Loucy (cell line): ENCODE data around the gene PLPPR3.

ENCODE experiments used
- H2AFZ ChIP-seq: fragments of 200-600 bp; sonication (generic); 2 replicates; pipeline ENCODE4 v1.6.0; 2016; ENCODE audit warnings: antibody characterized with exemption, mild to moderate bottlenecking, low read length, moderate library complexity
- H3F3A ChIP-seq: fragments of 200-600 bp; 2 replicates; pipeline ENCODE4 v1.6.0; 2016; ENCODE audit warnings: antibody characterized with exemption, low read depth, mild to moderate bottlenecking
- H3K27me3 ChIP-seq: fragments of 200-600 bp; sonication (generic); 2 replicates; pipeline ENCODE4 v1.6.1; 2014; ENCODE audit warnings: low read length, mild to moderate bottlenecking; ENCODE audit not compliant: insufficient read depth, poor library complexity, severe bottlenecking
- H3K36me3 ChIP-seq: fragments of 200-600 bp; sonication (generic); 2 replicates; pipeline ENCODE4 v1.6.1; 2016; ENCODE audit warnings: low read length; ENCODE audit not compliant: insufficient read depth
- H3K4me1 ChIP-seq: fragments of 200-600 bp; sonication (generic); 2 replicates; pipeline ENCODE4 v1.5.1; 2014; ENCODE audit warnings: low read length, mild to moderate bottlenecking; ENCODE audit not compliant: insufficient read depth, poor library complexity, severe bottlenecking
- H3K4me2 ChIP-seq: fragments of 200-600 bp; sonication (generic); 2 replicates; pipeline ENCODE4 v1.6.0; 2014; ENCODE audit warnings: antibody characterized with exemption, low read length, low read depth, mild to moderate bottlenecking; ENCODE audit not compliant: poor library complexity, severe bottlenecking
- H3K4me3 ChIP-seq: fragments of 200-600 bp; sonication (generic); 2 replicates; pipeline ENCODE4 v1.5.1; 2014; ENCODE audit warnings: low read length, mild to moderate bottlenecking, mixed read lengths; ENCODE audit not compliant: poor library complexity, severe bottlenecking
- H3K79me2 ChIP-seq: fragments of 200-600 bp; sonication (generic); 2 replicates; pipeline ENCODE4 v1.6.1; 2014; ENCODE audit warnings: low read length; ENCODE audit not compliant: insufficient read depth
- H3K9ac ChIP-seq: fragments of 200-600 bp; sonication (generic); 2 replicates; pipeline ENCODE4 v1.6.0; 2014; ENCODE audit warnings: mild to moderate bottlenecking, low read depth, low read length, moderate library complexity; ENCODE audit not compliant: poor library complexity, severe bottlenecking
- H3K9me2 ChIP-seq: fragments of 200-600 bp; sonication (generic); replicated peaks from 2 replicates; pipeline ENCODE4 v1.6.1; 2016; ENCODE audit warnings: low read depth, low read length, mixed read lengths
- H3K9me3 ChIP-seq: fragments of 200-600 bp; sonication (generic); 2 replicates; pipeline ENCODE4 v1.6.1; 2014; ENCODE audit warnings: mild to moderate bottlenecking, antibody characterized with exemption, low read length, low read depth; ENCODE audit not compliant: insufficient read depth
- H4K20me1 ChIP-seq: fragments of 200-600 bp; sonication (generic); 2 replicates; pipeline ENCODE4 v1.6.0; 2014; ENCODE audit warnings: antibody characterized with exemption, low read length, mild to moderate bottlenecking; ENCODE audit not compliant: insufficient read depth, poor library complexity, severe bottlenecking
- EZH2phosphoT487 ChIP-seq: fragments of 200-600 bp; IDR thresholded peaks from 2 replicates; pipeline ENCODE4 v1.6.1; 2018; ENCODE audit warnings: antibody characterized with exemption, mild to moderate bottlenecking, moderate library complexity, borderline replicate concordance
- TF ChIP-seq, protein P1 (sequence below): fragments of 200-600 bp; sonication (generic); conservative IDR thresholded peaks from 2 replicates; pipeline ENCODE4 v1.5.1; 2014; ENCODE audit warnings: mild to moderate bottlenecking, antibody characterized with exemption, low read length

PLPPR3 gene

DNA sequence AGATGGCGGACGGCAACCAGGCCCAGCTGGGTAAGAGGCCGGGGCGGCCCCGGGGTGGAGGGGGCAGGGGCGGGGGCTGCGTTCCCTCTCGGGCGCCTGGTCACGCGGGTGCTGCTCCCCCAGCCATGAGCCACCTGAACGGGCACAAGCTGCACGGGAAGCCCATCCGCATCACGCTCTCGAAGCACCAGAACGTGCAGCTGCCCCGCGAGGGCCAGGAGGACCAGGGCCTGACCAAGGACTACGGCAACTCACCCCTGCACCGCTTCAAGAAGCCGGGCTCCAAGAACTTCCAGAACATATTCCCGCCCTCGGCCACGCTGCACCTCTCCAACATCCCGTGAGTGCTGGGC, 13.4 kb downstream of the PLPPR3 start:
- H3K4me1 ChIP-seq, result no peaks in the 10 kb centered on the region
- H4K20me1 ChIP-seq, result peaks cover 83% of the 10 kb centered on the region
- no peak for TF ChIP-seq EZH2phosphoT487
- TF ChIP-seq, protein P1, sequence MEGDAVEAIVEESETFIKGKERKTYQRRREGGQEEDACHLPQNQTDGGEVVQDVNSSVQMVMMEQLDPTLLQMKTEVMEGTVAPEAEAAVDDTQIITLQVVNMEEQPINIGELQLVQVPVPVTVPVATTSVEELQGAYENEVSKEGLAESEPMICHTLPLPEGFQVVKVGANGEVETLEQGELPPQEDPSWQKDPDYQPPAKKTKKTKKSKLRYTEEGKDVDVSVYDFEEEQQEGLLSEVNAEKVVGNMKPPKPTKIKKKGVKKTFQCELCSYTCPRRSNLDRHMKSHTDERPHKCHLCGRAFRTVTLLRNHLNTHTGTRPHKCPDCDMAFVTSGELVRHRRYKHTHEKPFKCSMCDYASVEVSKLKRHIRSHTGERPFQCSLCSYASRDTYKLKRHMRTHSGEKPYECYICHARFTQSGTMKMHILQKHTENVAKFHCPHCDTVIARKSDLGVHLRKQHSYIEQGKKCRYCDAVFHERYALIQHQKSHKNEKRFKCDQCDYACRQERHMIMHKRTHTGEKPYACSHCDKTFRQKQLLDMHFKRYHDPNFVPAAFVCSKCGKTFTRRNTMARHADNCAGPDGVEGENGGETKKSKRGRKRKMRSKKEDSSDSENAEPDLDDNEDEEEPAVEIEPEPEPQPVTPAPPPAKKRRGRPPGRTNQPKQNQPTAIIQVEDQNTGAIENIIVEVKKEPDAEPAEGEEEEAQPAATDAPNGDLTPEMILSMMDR, result no peak
- no peak overlapping the region for H3K9ac ChIP-seq
- no peak overlapping the region for H3K4me2 ChIP-seq
- peaks cover 91% of the 10 kb centered on the region; the same call in 1 of the 2 replicates for H3K36me3 ChIP-seq
- no peak overlapping the region for H2AFZ ChIP-seq
- peaks cover 18% of the 10 kb centered on the region; the same call in 1 of the 2 replicates for H3F3A ChIP-seq
- H3K4me3 ChIP-seq, result no peak overlapping the region
- H3K27me3 ChIP-seq, result no peaks in the 10 kb centered on the region
- no peaks in the 10 kb centered on the region for H3K9me2 ChIP-seq
- no peaks in the 10 kb centered on the region for H3K9me3 ChIP-seq
- peaks cover 59% of the 10 kb centered on the region for H3K79me2 ChIP-seq

DNA sequence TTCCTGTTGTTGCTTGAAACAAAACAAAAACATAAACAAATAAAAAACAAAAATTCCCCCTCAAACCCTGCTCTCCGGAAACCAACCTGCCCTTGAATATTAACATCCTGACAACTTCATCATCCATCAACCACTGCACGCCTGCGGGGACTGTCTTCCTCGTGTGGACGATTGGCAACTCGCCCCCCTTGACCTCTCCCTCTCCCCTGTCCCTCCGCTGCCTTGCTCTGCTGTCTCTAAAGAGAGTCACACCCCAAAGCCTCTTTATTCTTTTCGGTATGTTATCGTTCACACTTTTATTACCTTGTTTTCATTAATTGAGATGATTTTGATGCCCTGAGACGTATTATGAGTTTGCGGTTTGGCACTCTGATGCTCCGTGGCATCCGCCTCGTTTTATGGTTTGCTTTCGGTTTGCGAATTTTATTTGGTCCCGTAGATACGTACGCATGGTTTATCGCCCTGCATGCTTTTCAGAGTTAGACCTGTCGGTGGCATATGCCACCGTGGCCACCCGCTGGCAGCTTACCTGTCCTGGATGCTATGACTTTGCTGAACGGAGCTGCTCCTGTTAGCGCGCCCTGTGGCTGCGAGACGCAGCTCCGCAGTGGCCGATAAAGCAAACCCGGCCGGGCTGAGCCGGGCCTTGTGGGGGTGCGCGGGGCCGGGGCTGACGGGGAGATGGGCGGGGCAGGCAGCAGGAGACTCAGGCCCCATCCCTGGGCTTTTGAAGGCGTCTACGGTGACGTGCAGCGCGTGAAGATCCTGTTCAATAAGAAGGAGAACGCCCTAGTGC, 13.9 kb downstream of the PLPPR3 start:
- no peaks in the 10 kb centered on the region for H3K27me3 ChIP-seq
- H3K9ac ChIP-seq, result no peak overlapping the region
- H3K4me2 ChIP-seq, result no peak overlapping the region
- no peaks in the 10 kb centered on the region for H3K9me2 ChIP-seq
- H3K4me1 ChIP-seq, result no peaks in the 10 kb centered on the region
- TF ChIP-seq, protein P1, result no peak
- TF ChIP-seq EZH2phosphoT487, result no peak
- H4K20me1 ChIP-seq, result peaks cover 86% of the 10 kb centered on the region
- no peak overlapping the region for H2AFZ ChIP-seq
- peaks cover 64% of the 10 kb centered on the region for H3K79me2 ChIP-seq
- no peak overlapping the region for H3K4me3 ChIP-seq
- peaks cover 94% of the 10 kb centered on the region; the same call in 1 of the 2 replicates for H3K36me3 ChIP-seq
- H3K9me3 ChIP-seq, result no peaks in the 10 kb centered on the region
- peaks cover 18% of the 10 kb centered on the region; the same call in 1 of the 2 replicates for H3F3A ChIP-seq

DNA sequence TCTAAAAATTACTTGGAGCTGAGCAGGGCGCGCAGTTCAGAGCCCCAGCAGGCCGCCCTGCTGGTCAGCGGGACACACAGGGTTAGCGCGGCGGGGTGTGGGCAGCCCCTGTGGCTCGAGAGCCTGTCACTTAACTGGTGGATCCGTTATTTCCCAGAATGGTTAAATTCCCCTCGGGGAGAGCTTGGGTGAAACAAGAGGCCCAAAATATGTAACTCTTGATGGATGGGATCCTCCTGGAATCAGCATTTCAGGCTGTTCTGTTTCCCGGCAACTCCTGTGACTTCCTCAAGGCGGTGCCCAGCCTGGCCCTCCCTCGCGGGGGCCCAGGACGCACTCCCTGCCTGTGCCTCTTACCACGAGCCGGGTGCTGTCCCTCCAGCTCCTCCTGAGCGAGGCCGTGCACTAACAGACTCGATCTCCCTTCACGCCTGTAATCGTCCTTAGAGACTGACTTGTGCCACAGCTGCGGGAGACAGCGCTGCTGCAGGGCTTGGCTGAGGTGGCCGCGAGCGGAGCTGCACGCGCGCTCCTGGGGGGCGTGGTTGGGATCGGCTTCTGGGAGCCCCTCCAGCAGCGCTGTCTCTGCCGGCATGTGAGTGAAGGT, 14.8 kb downstream of the PLPPR3 start:
- H3K9me3 ChIP-seq, result no peaks in the 10 kb centered on the region
- H3F3A ChIP-seq, result peaks cover 16% of the 10 kb centered on the region; the same call in 1 of the 2 replicates
- peaks cover 95% of the 10 kb centered on the region for H4K20me1 ChIP-seq
- H3K9ac ChIP-seq, result no peak overlapping the region
- H2AFZ ChIP-seq, result no peak overlapping the region
- no peaks in the 10 kb centered on the region for H3K27me3 ChIP-seq
- no peak for TF ChIP-seq EZH2phosphoT487
- TF ChIP-seq, protein P1, result no peak
- H3K4me2 ChIP-seq, result no peak overlapping the region
- H3K9me2 ChIP-seq, result no peaks in the 10 kb centered on the region
- no peak overlapping the region for H3K4me3 ChIP-seq
- peaks cover 74% of the 10 kb centered on the region for H3K79me2 ChIP-seq
- peaks cover 100% of the 10 kb centered on the region; the same call in 1 of the 2 replicates for H3K36me3 ChIP-seq
- H3K4me1 ChIP-seq, result peaks cover 2% of the 10 kb centered on the region
